ENCODE data around the gene IFT57. TPM values are rescaled to one million over a fixed set of nuclear protein-coding genes. Genes with fewer than 3 reads are reported as not detected.

IFT57 gene
- total RNA-seq, 1 donor from 2014 or later = 27.5 TPM

DNA sequence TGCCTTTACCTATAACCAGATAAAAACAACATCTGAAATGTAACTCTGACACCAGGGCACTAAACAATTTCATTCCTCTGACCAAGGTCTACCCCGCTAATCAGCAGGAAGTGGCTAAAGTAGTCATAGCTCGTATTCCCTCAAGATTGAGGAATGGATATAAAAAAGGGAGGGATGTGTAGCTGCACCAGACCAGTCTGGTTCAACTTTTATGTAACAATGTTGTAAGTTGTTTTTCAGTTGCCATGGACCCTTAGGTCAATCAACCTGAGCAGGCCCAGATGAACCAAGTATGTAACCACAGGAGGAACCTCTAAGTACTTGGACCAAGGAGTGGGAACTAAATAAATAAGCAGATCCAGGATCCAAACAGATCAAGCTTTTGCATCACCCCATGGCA is 28.4 kb upstream of the IFT57 start:
- Histone ChIP-seq H3K9me3 (ENCODE audit: insufficient read depth, low read depth, low read length) (no peaks in the 10 kb centered on the region), H3K4me2 (ENCODE audit: low read length) (no peak overlapping the region), H2AFZ (ENCODE audit: low read depth, low read length) (no peak overlapping the region), H3K36me3 (ENCODE audit: insufficient read depth, low read length) (no peaks in the 10 kb centered on the region), H4K20me1 (ENCODE audit: insufficient read depth, low read length) (no peaks in the 10 kb centered on the region), H3K27ac (ENCODE audit: low read depth, low read length) (no peak overlapping the region), H3K4me1 (ENCODE audit: insufficient read depth, low read length) (no peaks in the 10 kb centered on the region), H3K27me3 (ENCODE audit: insufficient read depth, low read length) (no peaks in the 10 kb centered on the region), H3K79me2 (ENCODE audit: insufficient read depth, low read length) (no peaks in the 10 kb centered on the region), H3K9ac (ENCODE audit: low read length) (no peak overlapping the region), H3K4me3 (ENCODE audit: insufficient read depth, low read depth, low read length) (no peak overlapping the region)
- DNase-seq (ENCODE audit: low read depth) = peak; percentile 21
- no peaks in the 10 kb centered on the region for H3K27me3 Mint-ChIP-seq (ENCODE audit: low read depth, unreplicated experiment)
- FAIRE-seq = no peak
- H3K4me3 Mint-ChIP-seq (ENCODE audit: unreplicated experiment) = no peak overlapping the region
- no peaks in the 10 kb centered on the region for H3K4me1 Mint-ChIP-seq (ENCODE audit: low read depth, unreplicated experiment)
- H3K36me3 Mint-ChIP-seq (ENCODE audit: low read depth, unreplicated experiment) = no peaks in the 10 kb centered on the region
- no peaks in the 10 kb centered on the region for H3K9me3 Mint-ChIP-seq (ENCODE audit: unreplicated experiment)
- H3K27ac Mint-ChIP-seq (ENCODE audit: unreplicated experiment) = no peak overlapping the region
- TF ChIP-seq EZH2 (IDR thresholded peaks at IDR 0.05; ENCODE audit: insufficient read depth, low read length) = no peak
- TF ChIP-seq CTCF (IDR thresholded peaks at IDR 0.05; ENCODE audit: insufficient read depth, low read depth, low read length) = no peak

DNA sequence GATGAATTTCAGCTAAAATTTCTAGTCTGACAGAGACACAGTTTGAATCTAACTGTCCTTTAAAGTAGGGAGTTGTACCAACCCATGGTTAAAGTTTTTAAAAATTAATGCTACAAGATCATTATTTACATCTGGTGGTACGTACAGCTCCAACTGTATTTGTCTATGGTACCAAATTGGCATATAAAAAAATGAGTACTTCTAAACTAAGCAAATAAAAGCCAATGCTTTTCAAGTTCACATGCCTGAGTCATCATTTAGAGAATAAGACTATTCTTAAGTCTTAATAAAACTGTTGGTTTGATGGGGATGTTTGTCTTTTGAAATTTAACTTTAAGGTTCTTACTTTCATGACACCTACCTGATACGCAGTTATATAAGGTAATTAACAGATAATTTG is 21.0 kb upstream of the IFT57 start:
- Mint-ChIP-seq H3K27me3 (ENCODE audit: low read depth, unreplicated experiment) (no peaks in the 10 kb centered on the region), H3K27ac (ENCODE audit: unreplicated experiment) (no peak overlapping the region), H3K4me3 (ENCODE audit: unreplicated experiment) (no peak overlapping the region), H3K9me3 (ENCODE audit: unreplicated experiment) (no peaks in the 10 kb centered on the region), H3K4me1 (ENCODE audit: low read depth, unreplicated experiment) (no peaks in the 10 kb centered on the region), H3K36me3 (ENCODE audit: low read depth, unreplicated experiment) (no peaks in the 10 kb centered on the region)
- FAIRE-seq = no peak
- H3K36me3 ChIP-seq (ENCODE audit: insufficient read depth, low read length) = no peaks in the 10 kb centered on the region
- no peak overlapping the region for H3K4me2 ChIP-seq (ENCODE audit: low read length)
- no peak overlapping the region for H2AFZ ChIP-seq (ENCODE audit: low read depth, low read length)
- no peak overlapping the region for H3K9ac ChIP-seq (ENCODE audit: low read length)
- H3K27me3 ChIP-seq (ENCODE audit: insufficient read depth, low read length) = no peaks in the 10 kb centered on the region
- DNase-seq (ENCODE audit: low read depth) = no peak
- no peak for TF ChIP-seq CTCF (IDR thresholded peaks at IDR 0.05; ENCODE audit: insufficient read depth, low read depth, low read length)
- no peak for TF ChIP-seq EZH2 (IDR thresholded peaks at IDR 0.05; ENCODE audit: insufficient read depth, low read length)
- H3K4me3 ChIP-seq (ENCODE audit: insufficient read depth, low read depth, low read length) = no peak overlapping the region
- H3K27ac ChIP-seq (ENCODE audit: low read depth, low read length) = no peak overlapping the region
- H3K9me3 ChIP-seq (ENCODE audit: insufficient read depth, low read depth, low read length) = no peaks in the 10 kb centered on the region
- H4K20me1 ChIP-seq (ENCODE audit: insufficient read depth, low read length) = no peaks in the 10 kb centered on the region
- no peaks in the 10 kb centered on the region for H3K4me1 ChIP-seq (ENCODE audit: insufficient read depth, low read length)
- no peaks in the 10 kb centered on the region for H3K79me2 ChIP-seq (ENCODE audit: insufficient read depth, low read length)

DNA sequence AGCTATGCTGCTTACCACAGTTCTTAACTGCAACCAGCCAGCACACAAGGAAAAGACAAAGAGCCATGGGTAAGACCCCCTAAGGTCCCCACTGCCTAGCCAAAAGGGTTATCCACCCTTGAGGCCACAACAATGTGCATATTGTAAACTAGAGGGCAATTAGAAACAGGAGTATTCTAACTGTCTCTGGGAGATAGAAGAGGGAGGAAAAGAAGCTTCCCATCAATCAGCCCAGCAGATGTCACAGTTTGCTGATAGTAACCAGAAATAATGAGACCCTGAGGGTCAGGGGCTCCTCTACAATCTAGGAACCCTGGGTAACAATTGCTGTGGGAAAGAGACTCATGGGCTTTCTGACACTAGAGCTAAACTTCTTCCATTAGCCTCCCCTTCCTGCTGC is 20.6 kb upstream of the IFT57 start:
- TF ChIP-seq CTCF (IDR thresholded peaks at IDR 0.05; ENCODE audit: insufficient read depth, low read depth, low read length) = no peak
- no peak for TF ChIP-seq EZH2 (IDR thresholded peaks at IDR 0.05; ENCODE audit: insufficient read depth, low read length)
- no peak for FAIRE-seq
- H3K4me1 ChIP-seq (ENCODE audit: insufficient read depth, low read length) = no peaks in the 10 kb centered on the region
- no peak overlapping the region for H3K4me2 ChIP-seq (ENCODE audit: low read length)
- no peaks in the 10 kb centered on the region for H3K36me3 Mint-ChIP-seq (ENCODE audit: low read depth, unreplicated experiment)
- H3K27me3 ChIP-seq (ENCODE audit: insufficient read depth, low read length) = no peaks in the 10 kb centered on the region
- no peak overlapping the region for H3K4me3 ChIP-seq (ENCODE audit: insufficient read depth, low read depth, low read length)
- H3K4me1 Mint-ChIP-seq (ENCODE audit: low read depth, unreplicated experiment) = no peaks in the 10 kb centered on the region
- H3K9me3 ChIP-seq (ENCODE audit: insufficient read depth, low read depth, low read length) = no peaks in the 10 kb centered on the region
- DNase-seq (ENCODE audit: low read depth) = no peak
- no peaks in the 10 kb centered on the region for H4K20me1 ChIP-seq (ENCODE audit: insufficient read depth, low read length)
- no peak overlapping the region for H3K9ac ChIP-seq (ENCODE audit: low read length)
- no peaks in the 10 kb centered on the region for H3K79me2 ChIP-seq (ENCODE audit: insufficient read depth, low read length)
- no peak overlapping the region for H3K27ac Mint-ChIP-seq (ENCODE audit: unreplicated experiment)
- no peak overlapping the region for H3K27ac ChIP-seq (ENCODE audit: low read depth, low read length)
- no peaks in the 10 kb centered on the region for H3K36me3 ChIP-seq (ENCODE audit: insufficient read depth, low read length)
- H3K4me3 Mint-ChIP-seq (ENCODE audit: unreplicated experiment) = no peak overlapping the region
- H2AFZ ChIP-seq (ENCODE audit: low read depth, low read length) = no peak overlapping the region
- H3K27me3 Mint-ChIP-seq (ENCODE audit: low read depth, unreplicated experiment) = no peaks in the 10 kb centered on the region
- no peaks in the 10 kb centered on the region for H3K9me3 Mint-ChIP-seq (ENCODE audit: unreplicated experiment)
